HG02884 (cell line): Measurements from ENCODE around the gene VPS33A.

Experiments used
- ATAC-seq: cut with Tn5 transposase; IDR thresholded peaks from one replicate; pipeline ENCODE4 v1.9.1; 2021; ENCODE audit warnings: mild to moderate bottlenecking, moderate library complexity; ENCODE audit not compliant: unreplicated experiment

Gene VPS33A

DNA sequence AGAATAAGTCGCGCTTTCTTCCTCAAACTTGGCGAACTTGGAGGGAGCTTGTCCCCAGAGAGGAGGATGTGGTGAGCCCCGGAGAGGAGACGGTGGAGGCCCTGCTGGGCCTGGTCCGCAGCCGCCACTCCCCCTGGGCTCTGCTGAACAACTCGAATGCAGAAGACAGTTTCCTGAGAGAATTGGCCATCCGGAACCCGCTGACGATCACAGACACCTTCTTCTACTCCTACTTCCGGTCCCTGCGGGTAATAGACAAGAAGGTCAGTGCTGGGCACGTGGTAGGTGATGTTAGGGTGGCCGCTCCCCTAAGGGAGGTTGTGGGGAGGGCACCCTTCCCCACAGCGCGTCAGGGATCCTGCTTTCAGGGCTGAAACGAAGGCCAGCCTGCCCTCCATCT, 81.8 kb downstream of the VPS33A start:
- ATAC-seq, result no peak

DNA sequence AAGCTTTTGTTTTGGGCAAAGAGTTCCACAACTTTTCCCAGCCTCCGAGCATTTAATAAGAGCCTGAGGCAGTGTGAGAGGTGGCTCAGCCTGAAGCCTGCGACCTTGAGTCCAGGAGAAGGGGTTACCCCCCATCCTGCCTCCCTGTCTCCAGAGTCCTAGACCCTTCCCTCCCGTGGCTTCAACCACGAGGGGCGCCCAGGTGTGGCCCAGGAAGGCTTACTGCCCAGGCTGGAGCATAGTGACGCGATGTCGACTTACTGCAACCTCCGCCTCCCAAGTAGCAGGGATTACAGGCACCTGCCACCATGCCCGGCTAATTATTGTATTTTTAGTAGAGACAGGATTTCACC, 82.7 kb downstream of the VPS33A start:
- ATAC-seq, result no peak

DNA sequence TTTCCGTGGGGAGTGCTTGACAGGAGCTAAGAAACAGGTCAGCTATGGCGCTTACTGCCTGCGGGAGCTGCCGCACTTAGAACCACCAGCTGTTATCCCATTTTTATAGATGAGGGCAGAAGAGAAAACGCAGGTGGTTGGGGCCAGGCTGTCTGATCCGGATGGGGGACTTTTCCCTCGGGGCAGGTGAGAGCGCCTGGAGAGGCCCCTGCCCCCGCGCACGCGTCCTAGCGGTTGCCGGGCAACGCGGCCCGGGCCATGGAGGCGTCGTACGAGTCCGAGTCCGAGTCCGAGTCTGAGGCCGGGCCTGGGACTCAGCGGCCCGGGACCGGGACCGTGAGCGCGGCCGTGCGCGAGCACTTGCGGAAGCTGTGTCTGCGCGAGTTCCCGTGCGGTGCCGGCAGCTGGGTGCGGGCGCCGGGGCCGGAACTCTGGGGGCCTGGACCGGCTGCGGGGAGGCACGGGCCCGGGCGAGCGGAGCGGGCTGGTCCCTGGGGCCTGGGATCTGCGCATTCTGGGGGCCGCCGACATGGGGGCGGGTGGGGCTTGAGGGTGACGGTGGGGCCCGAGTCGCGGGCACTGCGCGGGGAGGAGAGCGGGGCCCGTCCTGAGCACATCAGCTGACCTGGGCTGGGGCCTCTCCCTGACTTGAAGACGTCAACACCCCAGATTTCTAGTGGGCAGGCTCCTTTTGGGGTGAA, 83.3 kb downstream of the VPS33A start, which contains the start of gene LRRC43:
Gene LRRC43 (plus strand): TSS at position 237 of the 701 bp plus-strand sequence. CDS start 22 bp downstream, at position 259.
- ATAC-seq, result no peak
